GM21529 (cell line): ENCODE measurements around the gene POU5F2.

Source experiments
- ATAC-seq: cut with Tn5 transposase; IDR thresholded peaks from one replicate; pipeline ENCODE4 v1.9.1; 2021; ENCODE audit not compliant: unreplicated experiment

The POU5F2 gene

GRCh38 chr5:93717162-93717561 is 24.2 kb downstream of the POU5F2 start:
- no peak for ATAC-seq

- no peak for ATAC-seq
Measured at GRCh38 chr5:93716453-93716852, 24.9 kb downstream of the POU5F2 start.

GRCh38 chr5:93715761-93716160 is 25.6 kb downstream of the POU5F2 start:
- ATAC-seq = no peak

- no peak for ATAC-seq
Measured at GRCh38 chr5:93715327-93715726, 26.1 kb downstream of the POU5F2 start.

GRCh38 chr5:93708442-93708841 is 33.0 kb downstream of the POU5F2 start:
- ATAC-seq = no peak

- no peak for ATAC-seq
Measured at GRCh38 chr5:93705896-93706295, 35.5 kb downstream of the POU5F2 start.

GRCh38 chr5:93704996-93705395 is 36.4 kb downstream of the POU5F2 start:
- no peak for ATAC-seq

- no peak for ATAC-seq
Measured at GRCh38 chr5:93691997-93692396, 49.4 kb downstream of the POU5F2 start.
